ENCODE results near the gene TIMM50.

TIMM50 gene

DNA sequence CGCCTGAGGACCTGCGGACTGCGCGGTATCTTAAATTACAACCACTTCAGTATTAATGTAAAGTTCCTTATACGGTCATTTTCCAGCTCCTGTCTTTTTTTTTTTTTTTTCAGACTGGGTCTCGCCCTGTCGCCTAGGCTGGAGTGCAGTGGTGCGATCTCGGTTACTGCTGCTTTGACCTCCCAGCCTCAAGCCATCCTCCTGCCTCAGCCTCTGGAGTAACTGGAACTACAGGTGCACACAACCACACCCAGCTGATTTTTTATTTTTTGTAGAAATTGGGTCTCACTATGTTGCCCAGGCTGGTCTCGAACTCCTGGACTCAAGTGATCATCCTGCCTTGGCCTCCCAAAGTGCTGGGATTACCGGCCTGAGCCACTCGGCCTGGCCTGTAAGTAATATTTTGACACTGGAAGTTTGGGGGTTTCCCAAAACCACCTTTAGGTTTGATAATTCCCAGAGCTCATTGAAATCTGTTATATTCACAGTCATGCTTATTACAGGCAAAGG is 52.4 kb downstream of the TIMM50 start:
- no peak for DNase-seq

DNA sequence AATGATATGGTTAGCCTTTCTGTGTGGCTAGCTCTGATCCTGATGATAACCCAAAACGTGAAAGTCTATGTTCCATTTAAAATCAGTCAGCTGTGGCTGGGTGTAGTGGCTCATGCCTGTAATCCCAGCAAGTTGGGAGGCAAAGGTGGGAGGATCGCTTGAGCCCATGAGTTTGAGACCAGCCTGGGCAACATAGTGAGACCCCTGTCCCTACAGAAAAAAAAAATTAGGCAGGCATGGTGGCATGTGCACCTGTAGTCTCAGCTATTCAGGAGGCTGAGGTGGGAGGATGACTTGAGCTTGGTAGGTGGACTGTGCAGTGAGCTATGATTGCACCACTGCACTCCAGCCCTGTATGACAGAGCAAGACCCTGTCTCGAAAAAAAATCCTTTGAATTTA is 53.2 kb downstream of the TIMM50 start:
- no peak for DNase-seq

DNA sequence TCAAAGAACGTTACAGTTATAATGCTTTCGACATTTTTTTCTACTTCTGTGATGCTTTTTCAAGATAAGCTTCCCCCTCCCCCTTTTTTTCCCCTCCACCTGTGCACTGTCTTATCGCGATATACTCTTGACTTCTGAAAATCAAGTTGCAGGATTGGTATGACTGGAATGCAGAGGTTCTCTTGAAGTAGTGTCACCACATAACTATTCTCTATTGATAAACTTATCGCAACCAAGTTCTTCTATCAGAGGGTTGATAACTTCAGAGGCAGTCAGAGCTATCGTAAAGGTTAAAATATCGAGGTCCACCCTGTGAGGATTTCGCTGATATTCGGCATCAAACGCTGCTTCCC is 58.5 kb downstream of the TIMM50 start:
- no peak for DNase-seq

DNA sequence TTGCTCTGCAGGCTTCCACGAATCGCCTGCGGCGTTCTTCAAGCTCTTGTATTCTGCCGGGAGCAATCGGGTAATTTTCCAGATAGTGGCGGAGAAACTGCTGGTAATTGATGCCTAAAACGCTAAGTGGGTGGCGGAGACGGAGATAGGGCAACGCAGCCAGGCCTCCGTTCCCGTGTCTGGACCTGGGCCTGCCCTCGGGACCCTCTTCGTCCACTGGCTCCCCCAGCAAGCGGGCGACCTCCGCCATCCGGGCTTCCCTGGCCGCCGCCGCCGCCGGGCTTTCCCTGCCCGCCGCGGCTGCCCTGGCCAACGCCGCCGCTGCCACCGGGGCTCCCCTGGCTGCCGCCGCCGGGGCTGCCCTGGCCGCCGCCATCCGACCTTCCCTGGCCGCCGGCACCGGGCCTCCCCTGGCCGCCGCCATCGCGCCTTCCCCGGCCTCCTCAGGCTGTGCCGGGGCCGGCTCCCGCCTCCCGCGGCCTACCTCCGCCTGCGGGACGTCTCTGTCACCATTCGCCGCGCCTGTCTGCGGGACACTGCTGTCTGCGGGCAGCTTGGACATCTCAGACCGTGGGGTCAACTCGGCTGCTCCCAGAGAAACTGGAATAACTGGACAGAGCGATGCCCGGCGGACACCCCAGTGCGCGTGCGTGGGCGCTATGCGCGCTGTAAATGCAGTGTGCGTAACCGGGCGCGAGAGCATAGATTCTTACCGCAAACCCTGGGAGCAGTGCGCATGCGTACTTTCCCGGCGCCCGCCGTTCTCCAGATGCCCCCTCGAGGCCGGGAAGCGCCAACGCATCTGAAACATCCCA is 59.1 kb downstream of the TIMM50 start, which contains the start of gene EID2:
EID2 (minus strand) TSS at position 644 of the 815 bp plus-strand sequence; CDS start at position 562, 82 bp downstream.
- DNase-seq: peak; percentile 95 to 98

DNA sequence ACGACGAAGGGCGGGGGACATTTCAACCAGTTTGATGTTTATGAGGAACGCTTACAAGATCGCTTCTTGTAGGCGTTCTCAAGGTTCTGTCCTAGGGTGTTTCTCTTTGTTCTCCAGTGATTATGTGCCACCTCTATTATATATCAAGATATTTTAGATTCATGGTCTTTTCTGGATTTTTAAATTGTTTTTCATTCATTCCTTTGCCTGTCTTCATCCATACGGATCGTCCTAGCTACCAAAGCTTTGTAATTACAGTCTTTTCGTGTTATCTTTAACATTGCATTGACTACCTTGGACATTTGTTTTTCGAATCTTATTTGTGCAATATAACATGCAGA is 59.7 kb downstream of the TIMM50 start:
- DNase-seq: no peak

Data from inflammatory macrophage (primary cell).